GM12865 (cell line): ENCODE results near the gene STK32B.
A peak's percentile ranks its signal among the peaks of the same experiment; 100 is the strongest.

Source experiments
- DNase-seq: peaks from one replicate; pipeline ENCODE4 v3.0.0; 2010; ENCODE audit warnings: low read depth
- H3K4me3 ChIP-seq: 2 replicates; pipeline ENCODE4 v1.5.1; 2011; ENCODE audit warnings: mild to moderate bottlenecking, low read depth, low read length, control low read depth
- TF ChIP-seq, protein P1 (sequence below): IDR thresholded peaks from 2 replicates; pipeline ENCODE4 v1.5.1; 2011; ENCODE audit warnings: low read length, control low read depth, low read depth, inconsistent platforms; ENCODE audit not compliant: insufficient read depth; ENCODE audit errors: missing control alignments

STK32B gene

DNA sequence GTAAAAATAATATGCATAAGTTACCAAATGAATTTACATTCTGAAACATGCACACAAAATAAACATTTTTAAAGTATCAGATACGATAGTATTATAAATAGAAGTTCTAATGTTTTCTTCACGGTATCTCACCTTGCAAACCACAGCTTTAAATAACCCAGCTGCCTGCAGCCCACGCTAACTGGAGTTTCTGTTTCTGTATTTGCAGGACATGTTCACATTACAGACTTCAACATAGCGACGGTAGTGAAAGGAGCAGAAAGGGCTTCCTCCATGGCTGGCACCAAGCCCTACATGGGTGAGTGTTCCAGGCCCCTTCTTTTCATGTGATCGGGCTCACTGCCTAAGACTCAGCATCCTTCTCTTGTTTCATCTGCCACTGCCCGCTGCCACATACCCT is 365.4 kb downstream of the STK32B start:
- TF ChIP-seq, protein P1, sequence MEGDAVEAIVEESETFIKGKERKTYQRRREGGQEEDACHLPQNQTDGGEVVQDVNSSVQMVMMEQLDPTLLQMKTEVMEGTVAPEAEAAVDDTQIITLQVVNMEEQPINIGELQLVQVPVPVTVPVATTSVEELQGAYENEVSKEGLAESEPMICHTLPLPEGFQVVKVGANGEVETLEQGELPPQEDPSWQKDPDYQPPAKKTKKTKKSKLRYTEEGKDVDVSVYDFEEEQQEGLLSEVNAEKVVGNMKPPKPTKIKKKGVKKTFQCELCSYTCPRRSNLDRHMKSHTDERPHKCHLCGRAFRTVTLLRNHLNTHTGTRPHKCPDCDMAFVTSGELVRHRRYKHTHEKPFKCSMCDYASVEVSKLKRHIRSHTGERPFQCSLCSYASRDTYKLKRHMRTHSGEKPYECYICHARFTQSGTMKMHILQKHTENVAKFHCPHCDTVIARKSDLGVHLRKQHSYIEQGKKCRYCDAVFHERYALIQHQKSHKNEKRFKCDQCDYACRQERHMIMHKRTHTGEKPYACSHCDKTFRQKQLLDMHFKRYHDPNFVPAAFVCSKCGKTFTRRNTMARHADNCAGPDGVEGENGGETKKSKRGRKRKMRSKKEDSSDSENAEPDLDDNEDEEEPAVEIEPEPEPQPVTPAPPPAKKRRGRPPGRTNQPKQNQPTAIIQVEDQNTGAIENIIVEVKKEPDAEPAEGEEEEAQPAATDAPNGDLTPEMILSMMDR, result no peak
- peak; percentile 34 for DNase-seq
- H3K4me3 ChIP-seq, result no peak overlapping the region

DNA sequence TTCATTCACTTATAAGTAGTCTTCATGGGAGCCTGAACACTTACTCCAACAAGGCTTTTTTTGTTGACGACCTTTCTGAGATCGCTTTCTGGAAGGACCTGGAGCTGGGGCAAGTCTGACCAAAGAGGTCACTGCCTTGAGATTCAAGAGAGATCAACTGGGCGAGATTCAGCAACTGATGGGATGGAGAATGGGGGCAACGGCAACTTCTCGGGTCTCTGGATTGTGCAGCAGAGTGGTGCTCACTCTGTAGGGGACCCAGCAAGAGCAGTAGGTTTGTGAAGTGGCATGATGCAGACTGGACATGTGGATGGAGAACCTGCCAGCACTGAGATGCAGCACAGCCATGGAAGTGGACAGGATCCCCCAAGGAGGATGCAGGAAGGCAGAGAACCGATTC is 369.0 kb downstream of the STK32B start:
- no peak for DNase-seq
- TF ChIP-seq, protein P1, result no peak
- H3K4me3 ChIP-seq, result no peak overlapping the region

DNA sequence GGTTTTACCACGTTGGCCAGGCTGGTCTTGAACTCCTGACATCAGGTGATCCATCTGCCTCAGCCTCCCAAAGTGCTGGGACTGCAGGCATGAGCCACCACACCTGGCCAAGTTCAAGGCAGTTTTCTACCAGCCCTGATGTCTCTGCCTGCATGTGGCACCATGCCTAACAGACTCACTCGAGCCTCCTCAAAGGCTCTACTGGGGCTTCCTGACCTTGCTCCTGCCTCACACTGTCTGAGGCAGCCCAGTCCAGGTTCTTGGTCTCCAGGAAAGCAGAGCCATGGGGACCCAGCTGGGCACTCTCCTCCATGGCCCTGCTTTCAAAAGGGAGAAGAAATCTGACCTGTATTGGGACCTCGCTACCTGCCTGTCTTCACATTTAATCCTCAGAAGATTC is 370.1 kb downstream of the STK32B start:
- no peak for DNase-seq
- H3K4me3 ChIP-seq, result no peak overlapping the region
- TF ChIP-seq, protein P1, result no peak

- no peak for DNase-seq
- no peak overlapping the region for H3K4me3 ChIP-seq
- TF ChIP-seq, protein P1, result no peak
These were observed 370.9 kb downstream of the STK32B start for GRCh38 chr4:5422195-5422594.

DNA sequence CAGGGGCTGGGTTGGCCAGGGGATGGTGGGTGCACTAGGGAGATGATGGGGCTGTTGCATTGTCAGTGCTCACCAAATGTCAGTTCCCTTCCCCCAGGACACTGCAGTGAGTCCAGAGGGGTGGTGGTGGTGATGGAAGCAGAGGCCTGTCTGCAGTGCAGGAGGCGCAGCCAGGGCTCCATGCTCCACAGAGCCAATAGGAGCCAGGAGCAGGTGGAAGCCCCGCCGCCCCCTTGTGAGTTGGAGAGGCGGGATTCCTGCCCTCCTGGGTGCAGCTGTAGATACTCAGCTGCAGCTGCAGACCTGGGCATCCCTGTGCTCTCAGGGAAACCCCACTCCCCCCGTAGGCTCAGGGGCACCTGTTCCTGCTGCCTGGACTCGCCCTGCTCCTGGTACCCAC is 372.4 kb downstream of the STK32B start:
- H3K4me3 ChIP-seq, result no peak overlapping the region
- TF ChIP-seq, protein P1, result no peak
- DNase-seq, result no peak

GRCh38 chr4:5424211-5424610 is 372.9 kb downstream of the STK32B start:
- no peak overlapping the region for H3K4me3 ChIP-seq
- TF ChIP-seq, protein P1, result no peak

DNA sequence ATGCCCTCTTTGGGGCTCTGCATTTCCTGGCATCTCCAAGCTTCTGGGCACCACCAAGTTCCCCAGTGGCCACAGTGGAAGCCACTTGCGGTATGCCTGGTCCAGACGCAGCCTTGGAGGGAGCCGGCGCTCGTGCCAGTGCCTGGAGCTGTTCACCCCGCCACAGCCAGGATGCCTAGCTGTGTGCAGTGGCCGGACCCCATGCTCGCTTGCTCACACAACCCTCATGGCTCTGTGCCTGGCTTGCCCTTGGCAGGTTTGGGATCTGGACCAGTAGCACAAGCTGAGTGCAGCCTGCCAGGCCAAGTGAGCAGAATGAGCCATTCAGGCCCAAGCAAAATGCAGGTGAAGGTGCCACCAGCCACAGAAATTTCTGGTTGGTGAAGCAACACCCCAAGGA is 373.6 kb downstream of the STK32B start:
- no peak for DNase-seq
- no peak overlapping the region for H3K4me3 ChIP-seq
- TF ChIP-seq, protein P1, result no peak

More at GRCh38 chr4:5424211-5424610, 372.9 kb downstream of the STK32B start:
- no peak for DNase-seq
